GM10266 (cell line): ENCODE results near the gene GALNT17.

Source experiments
- DNase-seq: peaks from one replicate; pipeline ENCODE4 v3.0.0; 2012; ENCODE audit errors: extremely low spot score
- CTCF ChIP-seq: IDR thresholded peaks from 2 replicates; pipeline ENCODE4 v1.5.1; 2012; ENCODE audit warnings: mild to moderate bottlenecking, low read depth; ENCODE audit not compliant: control insufficient read depth, insufficient read depth; ENCODE audit errors: missing control alignments

Gene GALNT17

GRCh38 chr7:71696511-71696910 is 564.6 kb downstream of the GALNT17 start:
- TF ChIP-seq CTCF = no peak
- DNase-seq = no peak

GRCh38 chr7:71697400-71697799 is 565.5 kb downstream of the GALNT17 start:
- no peak for TF ChIP-seq CTCF
- DNase-seq = no peak

GRCh38 chr7:71705217-71705616 is 573.3 kb downstream of the GALNT17 start:
- DNase-seq = no peak
- TF ChIP-seq CTCF = no peak

GRCh38 chr7:71705901-71706596 is 574.1 kb downstream of the GALNT17 start:
- DNase-seq = no peak
- no peak for TF ChIP-seq CTCF

GRCh38 chr7:71706597-71706975 is 574.6 kb downstream of the GALNT17 start:
- no peak for DNase-seq
- TF ChIP-seq CTCF = no peak

GRCh38 chr7:71707041-71707440 is 575.1 kb downstream of the GALNT17 start:
- no peak for TF ChIP-seq CTCF
- DNase-seq = no peak

- TF ChIP-seq CTCF = no peak
- DNase-seq = no peak
Measured at GRCh38 chr7:71708710-71709109, 576.8 kb downstream of the GALNT17 start.
